Measurements from ENCODE around the gene TOR1A.

Gene TOR1A

DNA sequence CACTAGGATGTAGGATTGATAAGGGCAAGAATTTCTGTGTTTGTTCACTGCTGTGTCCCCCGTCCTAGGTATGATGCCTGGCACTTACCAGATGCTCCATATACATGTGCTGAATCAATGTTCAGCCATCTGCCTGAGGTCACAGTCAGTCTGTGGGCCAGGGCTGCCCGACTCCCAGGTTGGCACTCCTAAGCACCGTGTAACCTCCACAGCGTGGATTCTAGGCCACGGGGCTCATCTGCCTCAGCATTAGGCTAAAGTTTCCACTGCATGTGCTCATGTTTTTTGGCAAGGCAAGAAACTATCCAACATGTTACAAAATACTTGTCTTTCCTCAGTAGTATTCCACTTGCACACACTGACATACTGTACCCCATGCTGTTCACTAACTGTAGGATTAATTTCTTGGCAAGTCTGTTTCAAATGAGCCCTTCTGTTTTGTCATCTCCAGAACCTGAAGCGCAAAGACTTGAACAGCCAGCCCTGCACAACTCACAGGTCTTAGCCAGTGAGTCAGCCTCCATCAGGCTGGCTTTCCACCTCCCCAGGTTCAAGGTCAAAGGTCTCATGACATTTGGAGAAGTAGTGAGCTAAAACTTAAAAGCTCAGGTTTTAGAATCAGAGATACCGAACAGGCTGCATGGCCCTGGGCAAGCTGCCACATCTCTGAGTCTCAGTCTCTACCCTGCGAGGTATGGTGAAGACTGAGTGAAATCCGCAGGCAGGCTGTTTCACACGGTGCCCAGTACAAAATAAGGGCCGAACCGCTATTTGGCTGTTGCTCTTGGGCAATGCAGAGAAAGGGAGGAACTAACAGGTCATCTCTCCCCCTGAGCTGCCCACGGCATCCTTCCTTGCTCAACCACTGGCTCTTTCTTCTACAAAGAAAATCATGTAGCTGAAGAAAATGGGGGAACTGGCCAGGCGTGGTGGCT is 7.2 kb downstream of the TOR1A start:
- no peak overlapping the region for H3K9ac ChIP-seq
- no peak overlapping the region for H3K27ac ChIP-seq
- TF ChIP-seq, protein P1, sequence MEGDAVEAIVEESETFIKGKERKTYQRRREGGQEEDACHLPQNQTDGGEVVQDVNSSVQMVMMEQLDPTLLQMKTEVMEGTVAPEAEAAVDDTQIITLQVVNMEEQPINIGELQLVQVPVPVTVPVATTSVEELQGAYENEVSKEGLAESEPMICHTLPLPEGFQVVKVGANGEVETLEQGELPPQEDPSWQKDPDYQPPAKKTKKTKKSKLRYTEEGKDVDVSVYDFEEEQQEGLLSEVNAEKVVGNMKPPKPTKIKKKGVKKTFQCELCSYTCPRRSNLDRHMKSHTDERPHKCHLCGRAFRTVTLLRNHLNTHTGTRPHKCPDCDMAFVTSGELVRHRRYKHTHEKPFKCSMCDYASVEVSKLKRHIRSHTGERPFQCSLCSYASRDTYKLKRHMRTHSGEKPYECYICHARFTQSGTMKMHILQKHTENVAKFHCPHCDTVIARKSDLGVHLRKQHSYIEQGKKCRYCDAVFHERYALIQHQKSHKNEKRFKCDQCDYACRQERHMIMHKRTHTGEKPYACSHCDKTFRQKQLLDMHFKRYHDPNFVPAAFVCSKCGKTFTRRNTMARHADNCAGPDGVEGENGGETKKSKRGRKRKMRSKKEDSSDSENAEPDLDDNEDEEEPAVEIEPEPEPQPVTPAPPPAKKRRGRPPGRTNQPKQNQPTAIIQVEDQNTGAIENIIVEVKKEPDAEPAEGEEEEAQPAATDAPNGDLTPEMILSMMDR (IDR thresholded peaks at IDR 0.05): no peak
- no peaks in the 10 kb centered on the region for H3K36me3 ChIP-seq (ENCODE audit: control insufficient read depth, insufficient read depth, low read length)
- H3K27me3 ChIP-seq (ENCODE audit: control insufficient read depth, insufficient read depth, low read length): no peaks in the 10 kb centered on the region
- H3K4me1 ChIP-seq: no peaks in the 10 kb centered on the region
- no peaks in the 10 kb centered on the region for H3K9me3 ChIP-seq (ENCODE audit: control insufficient read depth, low read length)
- H3K4me3 ChIP-seq (ENCODE audit: low read depth, low read length): no peak overlapping the region
- H2AFZ ChIP-seq: no peak overlapping the region
- no peak overlapping the region for H3K4me2 ChIP-seq (ENCODE audit: low read length)
- no peaks in the 10 kb centered on the region for H3K79me2 ChIP-seq

DNA sequence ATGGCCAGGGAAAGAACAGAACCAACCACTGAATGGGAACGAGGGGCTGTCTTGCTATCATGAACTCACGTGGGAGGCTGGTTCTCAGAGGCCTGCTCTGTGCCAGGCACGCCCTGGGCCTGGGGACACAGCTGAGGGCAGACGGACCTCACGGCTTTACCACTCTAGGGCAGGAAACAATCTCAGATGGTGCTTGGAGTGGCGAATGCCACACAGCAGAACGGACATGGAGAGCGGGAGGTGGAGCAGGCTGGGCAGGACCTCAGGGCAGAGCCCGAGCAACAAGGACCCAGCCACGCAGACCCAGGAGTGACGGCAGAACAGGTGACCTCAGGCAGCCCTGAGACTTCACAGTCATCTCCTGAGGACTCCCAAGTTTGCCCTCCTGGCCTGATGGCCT is 8.7 kb downstream of the TOR1A start:
- no peak overlapping the region for H3K4me2 ChIP-seq (ENCODE audit: low read length)
- no peaks in the 10 kb centered on the region for H3K4me1 ChIP-seq
- no peak overlapping the region for H3K9ac ChIP-seq
- H3K27me3 ChIP-seq (ENCODE audit: control insufficient read depth, insufficient read depth, low read length): no peaks in the 10 kb centered on the region
- TF ChIP-seq, protein P1 (IDR thresholded peaks at IDR 0.05): no peak
- H2AFZ ChIP-seq: no peak overlapping the region
- no peaks in the 10 kb centered on the region for H3K9me3 ChIP-seq (ENCODE audit: control insufficient read depth, low read length)
- no peaks in the 10 kb centered on the region for H3K79me2 ChIP-seq
- no peak overlapping the region for H3K27ac ChIP-seq
- no peaks in the 10 kb centered on the region for H3K36me3 ChIP-seq (ENCODE audit: control insufficient read depth, insufficient read depth, low read length)
- H3K4me3 ChIP-seq (ENCODE audit: low read depth, low read length): no peak overlapping the region

DNA sequence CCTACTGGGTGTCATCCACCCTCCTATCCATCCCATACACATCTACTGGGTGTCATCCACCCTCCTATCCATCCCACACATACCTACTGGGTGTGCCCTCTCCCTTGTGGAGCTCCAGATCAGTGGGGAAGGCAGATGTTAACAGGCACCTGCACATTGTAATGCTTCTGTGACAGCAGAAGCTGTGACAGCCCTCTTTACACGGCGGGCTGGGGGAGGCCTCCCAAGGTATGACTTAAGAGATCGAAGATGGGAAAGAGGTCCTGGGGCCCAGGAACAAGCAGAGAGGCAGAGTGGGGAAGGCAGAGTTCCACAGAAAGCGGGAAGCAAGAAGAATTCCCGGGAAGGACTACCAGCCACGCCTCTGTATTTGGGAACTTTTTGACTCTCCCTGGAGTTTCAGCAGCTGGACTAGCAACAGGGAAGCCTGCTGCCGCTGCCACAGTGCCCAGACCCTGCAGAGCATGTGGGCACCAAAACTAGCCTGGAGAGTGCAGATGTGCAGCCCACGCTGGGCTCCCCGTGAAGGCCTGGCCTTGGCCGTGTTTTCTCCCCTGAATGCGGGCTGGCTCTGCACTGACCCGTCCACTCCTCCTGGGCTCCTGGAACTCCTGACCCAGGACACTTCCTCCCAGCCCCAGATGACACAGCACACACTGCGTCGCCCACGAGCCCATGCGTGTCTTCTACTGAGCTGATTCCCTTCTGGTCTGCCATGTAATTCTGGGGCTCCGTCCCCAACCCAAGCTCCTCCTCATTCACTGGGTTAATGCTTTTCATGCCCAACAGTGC is 9.3 kb downstream of the TOR1A start:
- Histone ChIP-seq H3K27me3 (ENCODE audit: control insufficient read depth, insufficient read depth, low read length) (no peaks in the 10 kb centered on the region), H3K27ac (no peak overlapping the region), H3K4me3 (ENCODE audit: low read depth, low read length) (no peak overlapping the region), H3K36me3 (ENCODE audit: control insufficient read depth, insufficient read depth, low read length) (no peaks in the 10 kb centered on the region), H3K9me3 (ENCODE audit: control insufficient read depth, low read length) (no peaks in the 10 kb centered on the region), H2AFZ (no peak overlapping the region), H3K9ac (no peak overlapping the region), H3K4me2 (ENCODE audit: low read length) (no peak overlapping the region), H3K79me2 (no peaks in the 10 kb centered on the region), H3K4me1 (no peaks in the 10 kb centered on the region)
- TF ChIP-seq, protein P1 (IDR thresholded peaks at IDR 0.05): no peak

DNA sequence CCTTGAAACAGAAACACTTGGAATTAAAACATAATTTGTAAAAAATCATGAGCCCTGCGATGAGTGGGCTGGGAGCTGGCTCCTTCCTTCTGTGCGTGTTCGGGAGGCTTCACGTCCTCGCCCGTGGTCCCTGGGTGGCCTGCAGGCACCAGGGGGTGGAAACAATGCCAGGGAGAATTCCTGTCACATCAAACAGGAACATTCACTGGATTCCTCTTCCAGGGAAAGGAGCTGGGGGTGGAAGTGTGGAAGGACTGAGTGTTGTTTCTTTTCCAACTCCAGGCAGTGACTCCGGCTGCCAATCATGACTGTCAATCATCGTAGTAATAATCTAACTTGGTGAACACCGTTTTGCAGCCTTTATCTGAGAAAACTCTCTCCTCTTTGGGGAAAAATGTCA is 10.3 kb downstream of the TOR1A start:
- Histone ChIP-seq H3K79me2 (no peaks in the 10 kb centered on the region), H3K27me3 (ENCODE audit: control insufficient read depth, insufficient read depth, low read length) (no peaks in the 10 kb centered on the region), H3K4me1 (no peaks in the 10 kb centered on the region), H2AFZ (no peak overlapping the region), H3K4me3 (ENCODE audit: low read depth, low read length) (no peak overlapping the region), H3K9me3 (ENCODE audit: control insufficient read depth, low read length) (no peaks in the 10 kb centered on the region), H3K4me2 (ENCODE audit: low read length) (no peak overlapping the region), H3K36me3 (ENCODE audit: control insufficient read depth, insufficient read depth, low read length) (no peaks in the 10 kb centered on the region), H3K27ac (no peak overlapping the region), H3K9ac (no peak overlapping the region)
- TF ChIP-seq, protein P1 (IDR thresholded peaks at IDR 0.05): no peak

Measured in parathyroid adenoma (tissue), 2 donors.